22Rv1 (cell line): Measurements from ENCODE around the gene TNPO3.
"Not testable (repeated sequence)": the region's sequence is repeated elsewhere in the genome, so short reads cannot be mapped to it uniquely, and the experiment has no call there.

Experiments
- ZFX ChIP-seq: fragments of 450-650 bp; IDR thresholded peaks from 2 replicates; pipeline ENCODE4 v1.6.1; 2017; ENCODE audit warnings: antibody characterized with exemption, borderline replicate concordance
- TF ChIP-seq, protein P1 (sequence below): fragments of 450-650 bp; IDR thresholded peaks from 2 replicates; pipeline ENCODE4 v1.5.1; 2017; ENCODE audit warnings: mild to moderate bottlenecking

DNA sequence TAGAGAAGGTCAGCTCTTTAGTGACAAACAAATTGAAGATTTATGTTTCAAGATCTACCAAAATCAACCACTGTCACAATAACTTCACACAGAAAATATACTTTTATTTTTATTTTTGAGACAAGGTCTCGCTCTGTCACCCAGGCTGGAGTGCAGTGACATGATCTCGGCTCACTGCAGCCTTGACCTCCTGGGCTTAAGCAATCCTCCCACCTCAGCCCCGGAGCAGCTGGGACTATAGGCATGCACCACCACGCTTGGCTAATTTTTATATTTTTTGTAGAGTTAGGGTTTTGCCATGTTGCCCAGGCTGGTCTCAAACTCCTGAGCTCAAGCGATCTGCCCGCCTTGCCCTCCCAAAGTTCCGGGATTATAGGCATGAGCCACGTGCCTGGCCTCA is 60.4 kb downstream of the TNPO3 start:
- TF ChIP-seq, protein P1, sequence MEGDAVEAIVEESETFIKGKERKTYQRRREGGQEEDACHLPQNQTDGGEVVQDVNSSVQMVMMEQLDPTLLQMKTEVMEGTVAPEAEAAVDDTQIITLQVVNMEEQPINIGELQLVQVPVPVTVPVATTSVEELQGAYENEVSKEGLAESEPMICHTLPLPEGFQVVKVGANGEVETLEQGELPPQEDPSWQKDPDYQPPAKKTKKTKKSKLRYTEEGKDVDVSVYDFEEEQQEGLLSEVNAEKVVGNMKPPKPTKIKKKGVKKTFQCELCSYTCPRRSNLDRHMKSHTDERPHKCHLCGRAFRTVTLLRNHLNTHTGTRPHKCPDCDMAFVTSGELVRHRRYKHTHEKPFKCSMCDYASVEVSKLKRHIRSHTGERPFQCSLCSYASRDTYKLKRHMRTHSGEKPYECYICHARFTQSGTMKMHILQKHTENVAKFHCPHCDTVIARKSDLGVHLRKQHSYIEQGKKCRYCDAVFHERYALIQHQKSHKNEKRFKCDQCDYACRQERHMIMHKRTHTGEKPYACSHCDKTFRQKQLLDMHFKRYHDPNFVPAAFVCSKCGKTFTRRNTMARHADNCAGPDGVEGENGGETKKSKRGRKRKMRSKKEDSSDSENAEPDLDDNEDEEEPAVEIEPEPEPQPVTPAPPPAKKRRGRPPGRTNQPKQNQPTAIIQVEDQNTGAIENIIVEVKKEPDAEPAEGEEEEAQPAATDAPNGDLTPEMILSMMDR: not testable (repeated sequence)
- not testable (repeated sequence) for TF ChIP-seq ZFX
